HepG2 (cell line): ENCODE results near the gene HTR3B. TPM values are rescaled to one million over a fixed set of nuclear protein-coding genes. Genes with fewer than 3 reads are reported as not detected.

Experiments used
- ARID5B ChIP-seq: IDR thresholded peaks from 2 replicates; pipeline ENCODE4 v1.4.0; 2020; ENCODE audit warnings: mild to moderate bottlenecking, missing genetic modification reagents
- FOXP1 ChIP-seq, 2 experiments: fragments of 450-650 bp in 1 of 2; IDR thresholded peaks; 2 replicates each; pipeline ENCODE4 v1.6.1; 2017 to 2018; ENCODE audit warnings: antibody characterized with exemption in 1 of 2
- IKZF4 ChIP-seq: sonication (generic); formaldehyde crosslinking; IDR thresholded peaks from 2 replicates; pipeline ENCODE4 v1.5.1; 2020; ENCODE audit warnings: borderline replicate concordance, mild to moderate bottlenecking, low read depth, missing genetic modification reagents; ENCODE audit errors: not compliant biosample characterization
- KMT2A ChIP-seq: sonication (generic); formaldehyde crosslinking; IDR thresholded peaks from 2 replicates; pipeline ENCODE4 v1.4.0; 2020; ENCODE audit warnings: missing genetic modification reagents
- LCORL ChIP-seq, 2 experiments: fragments of 450-650 bp in 1 of 2; sonication (generic) in 1 of 2; formaldehyde crosslinking in 1 of 2; IDR thresholded peaks; 2 replicates each; pipeline versions ENCODE4 v1.5.0 to v1.6.1; 2017 to 2020; ENCODE audit warnings: antibody characterized with exemption in 1 of 2, missing genetic modification reagents in 1 of 2
- MAF1 ChIP-seq: sonication (generic); formaldehyde crosslinking; IDR thresholded peaks from 2 replicates; pipeline ENCODE4 v1.5.0; 2020; ENCODE audit warnings: missing genetic modification reagents, borderline replicate concordance
- MXD3 ChIP-seq: IDR thresholded peaks from 2 replicates; pipeline ENCODE4 v1.6.1; 2016; ENCODE audit warnings: mild to moderate bottlenecking, missing biosample characterization, missing genetic modification reagents
- NFYB ChIP-seq: sonication (generic); formaldehyde crosslinking; IDR thresholded peaks from 2 replicates; pipeline ENCODE4 v1.4.0; 2020; ENCODE audit warnings: missing genetic modification reagents
- ZFX ChIP-seq: sonication (generic); formaldehyde crosslinking; IDR thresholded peaks from 2 replicates; pipeline ENCODE4 v1.4.0; 2020; ENCODE audit warnings: mild to moderate bottlenecking, low read depth, missing genetic modification reagents, moderate library complexity
- ZMAT3 ChIP-seq: sonication (generic); formaldehyde crosslinking; conservative IDR thresholded peaks from 2 replicates; pipeline ENCODE4 v1.7.0; 2021; ENCODE audit warnings: missing genetic modification reagents
- ZNF124 ChIP-seq: sonication (generic); formaldehyde crosslinking; IDR thresholded peaks from 2 replicates; pipeline ENCODE4 v1.4.0; 2020; ENCODE audit warnings: missing genetic modification reagents
- ZNF280D ChIP-seq: sonication (generic); formaldehyde crosslinking; IDR thresholded peaks from 2 replicates; pipeline ENCODE4 v1.5.1; 2020; ENCODE audit warnings: mild to moderate bottlenecking, missing genetic modification reagents
- ZNF317 ChIP-seq: sonication (generic); formaldehyde crosslinking; IDR thresholded peaks from 2 replicates; pipeline ENCODE4 v1.5.0; 2020; ENCODE audit warnings: mild to moderate bottlenecking, missing genetic modification reagents
- ZNF800 ChIP-seq: sonication (generic); formaldehyde crosslinking; IDR thresholded peaks from 2 replicates; pipeline ENCODE4 v1.4.0; 2020; ENCODE audit warnings: missing genetic modification reagents
- ZZZ3 ChIP-seq: sonication (generic); formaldehyde crosslinking; IDR thresholded peaks from 2 replicates; pipeline ENCODE4 v1.4.0; 2020; ENCODE audit warnings: missing genetic modification reagents, mild to moderate bottlenecking, borderline replicate concordance
- polyA plus RNA-seq, 8 experiments: library from polyadenylated mRNA; depleted of rRNA in 3 of 8; stranded (reverse) in 7 of 8; unstranded in 1 of 8; fragments of >200 nt; fragmentation: Illumina TruSeq in 4 of 8; extraction: Trizol in 4 of 8; gene quantifications; 2 replicates each; pipeline versions ENCODE4 v1.2.1 to v1.2.3, GENCODE V29; 2011 to 2016; ENCODE audit warnings: low read depth in 4 of 8, missing spikeins in 1 of 8, mixed read lengths in 1 of 8; ENCODE audit not compliant: insufficient read depth in 1 of 8
- total RNA-seq, 5 experiments: library from RNA; depleted of rRNA; stranded (reverse); fragments of >200 nt; fragmentation: Illumina TruSeq; extraction: Trizol; gene quantifications; 2 replicates each; pipeline ENCODE4 v1.2.3, GENCODE V29; 2016; ENCODE audit warnings: low read depth in 1 of 5
- TF ChIP-seq, protein P1 (sequence below): IDR thresholded peaks from 2 replicates; pipeline ENCODE4 v1.6.1; 2018; ENCODE audit warnings: missing genetic modification reagents

HTR3B gene
- total and polyA plus RNA-seq, 2 of the 13 experiments (the other 11 are each of a cell fraction or from before 2014, with no cell fraction given): 0.09 to 1.7 TPM

GRCh38 chr11:113875234-113876073, 29.1 kb upstream of the HTR3B start, which contains the start of gene USP28 (continued):
- no peak for TF ChIP-seq ZNF280D (CRISPR knock-in tag)
- peak; percentile 65 for TF ChIP-seq ARID5B
- peak; percentile 67; the same call in 1 of the 2 replicates for TF ChIP-seq ZNF317
- 0 out of 2 replicates have a peak, but pooled peaks have one; percentile 27 for TF ChIP-seq MXD3 (CRISPR knock-in tag)
- TF ChIP-seq MAF1 (CRISPR knock-in tag): 0 out of 2 replicates have a peak, but pooled peaks have one; percentile 55
- TF ChIP-seq FOXP1 (IDR thresholded peaks at IDR 0.05): no peak
- 0 out of 2 replicates have a peak, but pooled peaks have one; percentile 9 for TF ChIP-seq FOXP1 (CRISPR knock-in tag; IDR thresholded peaks at IDR 0.05)
- 0 out of 2 replicates have a peak, but pooled peaks have one; percentile 19 for TF ChIP-seq LCORL (IDR thresholded peaks at IDR 0.05)
- no peak for TF ChIP-seq LCORL (CRISPR knock-in tag; IDR thresholded peaks at IDR 0.05)
- TF ChIP-seq IKZF4 (CRISPR knock-in tag): peak; percentile 15
- peak; percentile 55; the same call in 1 of the 2 replicates for TF ChIP-seq ZNF800 (CRISPR knock-in tag)
- TF ChIP-seq, protein P1, sequence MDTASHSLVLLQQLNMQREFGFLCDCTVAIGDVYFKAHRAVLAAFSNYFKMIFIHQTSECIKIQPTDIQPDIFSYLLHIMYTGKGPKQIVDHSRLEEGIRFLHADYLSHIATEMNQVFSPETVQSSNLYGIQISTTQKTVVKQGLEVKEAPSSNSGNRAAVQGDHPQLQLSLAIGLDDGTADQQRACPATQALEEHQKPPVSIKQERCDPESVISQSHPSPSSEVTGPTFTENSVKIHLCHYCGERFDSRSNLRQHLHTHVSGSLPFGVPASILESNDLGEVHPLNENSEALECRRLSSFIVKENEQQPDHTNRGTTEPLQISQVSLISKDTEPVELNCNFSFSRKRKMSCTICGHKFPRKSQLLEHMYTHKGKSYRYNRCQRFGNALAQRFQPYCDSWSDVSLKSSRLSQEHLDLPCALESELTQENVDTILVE: peak; percentile 68; the same call in 1 of the 2 replicates
- peak; percentile 52 for TF ChIP-seq NFYB (CRISPR knock-in tag)
- peak; percentile 70 for TF ChIP-seq ZMAT3 (CRISPR knock-in tag)
- TF ChIP-seq ZZZ3 (CRISPR knock-in tag): peak; percentile 56; the same call in 1 of the 2 replicates
- TF ChIP-seq ZFX (CRISPR knock-in tag): peak; percentile 72
- TF ChIP-seq KMT2A: peak; percentile 16; the same call in 1 of the 2 replicates
- peak; percentile 79; the same call in 1 of the 2 replicates for TF ChIP-seq ZNF124 (CRISPR knock-in tag)
